Tibial nerve (tissue), 4 donors: ENCODE results near the gene BNIP1. TPM values are rescaled to one million over a fixed set of nuclear protein-coding genes. Genes with fewer than 3 reads are reported as not detected.

ENCODE experiments used
- DNase-seq, 2 donors: peaks; one replicate each; pipeline ENCODE4 v3.0.0-alpha.2; 2019; ENCODE audit warnings: low spot score in 2 of 2
- H3K27ac ChIP-seq, 4 donors: fragments of 200-600 bp; sonication (generic) in 3 of 4; one replicate each; pipeline ENCODE4 v1.5.1; 2017 to 2019; ENCODE audit warnings: mild to moderate bottlenecking in 1 of 4
- H3K27me3 ChIP-seq, 2 donors: fragments of 200-600 bp; sonication (generic) in 1 of 2; one replicate each; pipeline versions ENCODE4 v1.5.1 to v1.6.0; 2017 to 2019
- H3K36me3 ChIP-seq, 3 donors: fragments of 200-600 bp; sonication (generic); one replicate each; pipeline ENCODE4 v1.5.1; 2018 to 2019
- H3K4me1 ChIP-seq, 4 donors: fragments of 200-600 bp; sonication (generic) in 3 of 4; one replicate each; pipeline ENCODE4 v1.5.1; 2017 to 2019
- H3K4me3 ChIP-seq, 4 donors: fragments of 200-600 bp; sonication (generic) in 3 of 4; one replicate each; pipeline ENCODE4 v1.5.1; 2017 to 2019; ENCODE audit warnings: mild to moderate bottlenecking in 1 of 4, moderate library complexity in 1 of 4
- H3K9me3 ChIP-seq, 4 donors: fragments of 200-600 bp; sonication (generic) in 3 of 4; one replicate each; pipeline ENCODE4 v1.5.1; 2017 to 2019
- EP300 ChIP-seq, 2 donors: sonication (generic); formaldehyde crosslinking; IDR thresholded peaks; one replicate each; pipeline ENCODE4 v1.6.1; 2017; ENCODE audit warnings: antibody characterized with exemption in 2 of 2, mild to moderate bottlenecking in 1 of 2
- POLR2A ChIP-seq, 2 donors: fragments of 450-650 bp; IDR thresholded peaks; one replicate each; pipeline ENCODE4 v1.6.1; 2017; ENCODE audit warnings: antibody characterized with exemption in 2 of 2, mild to moderate bottlenecking in 2 of 2, moderate library complexity in 2 of 2
- WGBS, 2 donors: methylation state at CpG; one replicate each; pipeline ENCODE4 v1.1.5; 2018; 5-methylcytosine and 5-hydroxymethylcytosine counted together
- total RNA-seq, 4 donors: library from RNA; depleted of rRNA; stranded (reverse); fragments of >200 nt; gene quantifications; one replicate each; pipeline ENCODE4 v1.1.0, GENCODE V29; 2016
- TF ChIP-seq, protein P1 (sequence below), 5 experiments: fragments of 200-600 bp in 3 of 5; fragments of 450-650 bp in 2 of 5; sonication (generic) in 3 of 5; IDR thresholded peaks; one replicate each; pipeline ENCODE4 v1.5.1; 2016 to 2019; ENCODE audit warnings: antibody characterized with exemption in 5 of 5, mild to moderate bottlenecking in 3 of 5, moderate library complexity in 2 of 5

The BNIP1 gene
- total RNA-seq, 4 donors from 2014 or later, result 2.2 to 15.6 (median 10.0) TPM

DNA sequence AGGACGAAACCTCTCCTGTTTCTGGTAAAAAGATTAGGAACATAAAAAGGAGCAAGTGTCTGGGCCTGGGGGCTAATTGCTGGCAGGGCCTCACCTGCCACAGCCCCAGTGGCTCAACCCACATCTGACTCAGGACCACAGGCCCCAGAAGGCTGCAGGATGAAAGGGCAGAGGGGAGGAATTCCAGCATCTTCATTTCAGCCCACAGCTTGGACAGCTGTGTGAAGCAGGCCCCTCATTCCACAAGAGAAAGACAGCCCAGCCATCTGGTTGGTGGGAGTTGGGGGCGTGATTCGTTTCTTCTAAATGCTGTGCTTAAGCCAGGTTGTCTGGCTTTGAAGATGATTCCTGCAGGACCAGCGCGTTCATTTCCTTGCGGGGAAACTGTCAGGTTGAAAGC lies 61.6 kb downstream of the BNIP1 start:
- peaks cover 0 to 25% of the 10 kb centered on the region in 2 donors for H3K27me3 ChIP-seq
- no peak for DNase-seq
- no peak overlapping the region for H3K27ac ChIP-seq
- TF ChIP-seq, protein P1, sequence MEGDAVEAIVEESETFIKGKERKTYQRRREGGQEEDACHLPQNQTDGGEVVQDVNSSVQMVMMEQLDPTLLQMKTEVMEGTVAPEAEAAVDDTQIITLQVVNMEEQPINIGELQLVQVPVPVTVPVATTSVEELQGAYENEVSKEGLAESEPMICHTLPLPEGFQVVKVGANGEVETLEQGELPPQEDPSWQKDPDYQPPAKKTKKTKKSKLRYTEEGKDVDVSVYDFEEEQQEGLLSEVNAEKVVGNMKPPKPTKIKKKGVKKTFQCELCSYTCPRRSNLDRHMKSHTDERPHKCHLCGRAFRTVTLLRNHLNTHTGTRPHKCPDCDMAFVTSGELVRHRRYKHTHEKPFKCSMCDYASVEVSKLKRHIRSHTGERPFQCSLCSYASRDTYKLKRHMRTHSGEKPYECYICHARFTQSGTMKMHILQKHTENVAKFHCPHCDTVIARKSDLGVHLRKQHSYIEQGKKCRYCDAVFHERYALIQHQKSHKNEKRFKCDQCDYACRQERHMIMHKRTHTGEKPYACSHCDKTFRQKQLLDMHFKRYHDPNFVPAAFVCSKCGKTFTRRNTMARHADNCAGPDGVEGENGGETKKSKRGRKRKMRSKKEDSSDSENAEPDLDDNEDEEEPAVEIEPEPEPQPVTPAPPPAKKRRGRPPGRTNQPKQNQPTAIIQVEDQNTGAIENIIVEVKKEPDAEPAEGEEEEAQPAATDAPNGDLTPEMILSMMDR (IDR thresholded peaks at IDR 0.05), result no peak
- TF ChIP-seq POLR2A (IDR thresholded peaks at IDR 0.05) (no peak), EP300 (IDR thresholded peaks at IDR 0.05) (no peak)
- H3K36me3 ChIP-seq, result no peaks in the 10 kb centered on the region
- H3K4me1 ChIP-seq, result peaks cover 0 to 7% (median 0%) of the 10 kb centered on the region in 4 donors
- H3K4me3 ChIP-seq, result no peak overlapping the region
- WGBS, 2 donors, result 63 to 70% methylated on average over 6 of the region's 6 CpGs
- peaks cover 0 to 1% (median 0%) of the 10 kb centered on the region in 4 donors for H3K9me3 ChIP-seq

DNA sequence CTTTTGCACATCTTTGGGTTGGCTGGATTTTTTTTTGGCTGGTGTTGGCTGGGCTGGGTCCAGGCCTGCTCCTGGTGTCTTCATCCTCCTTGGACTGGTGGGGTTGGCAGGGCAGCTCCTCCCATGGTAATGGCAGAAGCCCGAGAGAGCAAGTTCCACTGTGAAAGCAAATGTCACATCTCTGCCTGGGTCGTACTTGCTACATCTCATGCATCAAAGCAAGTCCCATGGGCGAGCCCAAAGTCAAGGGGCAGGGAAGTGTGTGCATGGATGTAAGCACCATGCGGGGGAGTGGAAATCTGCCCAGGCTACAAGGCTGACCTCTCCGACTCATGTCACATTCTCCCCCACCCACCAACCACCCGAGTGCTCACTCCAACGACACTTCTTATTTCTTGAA lies 64.0 kb downstream of the BNIP1 start:
- peaks cover 0 to 9% of the 10 kb centered on the region in 2 donors for H3K27me3 ChIP-seq
- 80 to 88% methylated on average over 7 of the region's 7 CpGs for WGBS, 2 donors
- H3K9me3 ChIP-seq, result peaks cover 0 to 5% (median 0%) of the 10 kb centered on the region in 4 donors
- DNase-seq, result peak in 1 of 2 donors; percentile 3
- TF ChIP-seq, protein P1 (IDR thresholded peaks at IDR 0.05), result no peak
- TF ChIP-seq EP300 (IDR thresholded peaks at IDR 0.05) (no peak), POLR2A (IDR thresholded peaks at IDR 0.05) (no peak)
- H3K36me3 ChIP-seq, result no peaks in the 10 kb centered on the region
- no peaks in the 10 kb centered on the region for H3K4me1 ChIP-seq
- no peak overlapping the region for H3K4me3 ChIP-seq
- H3K27ac ChIP-seq, result no peak overlapping the region

DNA sequence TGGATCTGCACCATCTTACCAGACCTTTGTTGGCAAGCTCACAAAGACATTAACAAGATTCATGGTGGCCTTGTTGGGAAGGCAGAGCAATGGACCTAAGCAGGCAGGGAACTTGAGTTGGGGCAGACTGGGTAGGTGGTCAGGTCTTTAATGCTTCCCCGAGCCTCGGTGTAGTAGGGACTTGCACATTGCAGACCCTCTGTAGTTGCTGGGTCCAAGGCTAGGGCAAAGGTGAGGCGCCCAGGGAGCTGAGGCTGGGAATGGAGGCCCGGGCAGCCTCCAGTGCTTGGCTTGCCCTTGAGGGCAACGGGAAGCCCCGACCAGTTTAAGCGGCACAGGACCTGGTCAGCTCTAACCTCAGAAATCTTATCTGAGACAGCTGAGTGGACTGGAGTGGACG lies 66.5 kb downstream of the BNIP1 start:
- Histone ChIP-seq H3K27me3 (no peaks in the 10 kb centered on the region), H3K27ac (no peak overlapping the region), H3K9me3 (peaks cover 0 to 9% (median 0%) of the 10 kb centered on the region in 4 donors), H3K4me3 (no peak overlapping the region), H3K4me1 (no peaks in the 10 kb centered on the region), H3K36me3 (no peaks in the 10 kb centered on the region)
- peak in 1 of 2 donors; percentile 2 for DNase-seq
- WGBS, 2 donors, result 87 to 92% methylated on average over 8 of the region's 8 CpGs
- TF ChIP-seq EP300 (IDR thresholded peaks at IDR 0.05) (no peak), POLR2A (IDR thresholded peaks at IDR 0.05) (no peak)
- TF ChIP-seq, protein P1 (IDR thresholded peaks at IDR 0.05), result no peak

DNA sequence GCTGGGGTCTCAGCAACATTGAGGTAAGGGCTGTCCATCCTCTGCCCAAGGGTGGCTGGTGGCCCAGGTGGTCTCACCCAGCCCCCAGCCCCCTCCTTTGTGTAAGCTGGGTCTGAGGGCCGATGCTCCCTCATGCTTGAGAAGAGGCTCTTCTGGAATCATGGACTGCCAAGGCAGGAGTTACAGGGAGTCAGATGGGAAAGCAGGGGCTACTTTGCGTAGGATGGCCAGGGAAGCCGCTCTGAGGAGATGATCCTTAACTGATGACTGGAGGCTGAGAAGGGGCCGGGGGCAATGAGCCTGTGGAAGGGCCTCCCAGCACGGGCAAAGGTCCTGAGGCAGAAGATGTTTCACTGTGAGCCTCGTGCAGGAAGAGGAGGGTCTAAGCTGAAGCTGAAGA lies 67.0 kb downstream of the BNIP1 start:
- H3K36me3 ChIP-seq, result no peaks in the 10 kb centered on the region
- DNase-seq, result peak in 1 of 2 donors; percentile 7
- H3K4me3 ChIP-seq, result no peak overlapping the region
- no peaks in the 10 kb centered on the region for H3K4me1 ChIP-seq
- no peaks in the 10 kb centered on the region for H3K27me3 ChIP-seq
- H3K27ac ChIP-seq, result no peak overlapping the region
- WGBS, 2 donors, result 86 to 87% methylated on average over 6 of the region's 6 CpGs
- TF ChIP-seq EP300 (IDR thresholded peaks at IDR 0.05) (no peak), POLR2A (IDR thresholded peaks at IDR 0.05) (no peak)
- TF ChIP-seq, protein P1 (IDR thresholded peaks at IDR 0.05), result no peak
- peaks cover 0 to 9% (median 0%) of the 10 kb centered on the region in 4 donors for H3K9me3 ChIP-seq

DNA sequence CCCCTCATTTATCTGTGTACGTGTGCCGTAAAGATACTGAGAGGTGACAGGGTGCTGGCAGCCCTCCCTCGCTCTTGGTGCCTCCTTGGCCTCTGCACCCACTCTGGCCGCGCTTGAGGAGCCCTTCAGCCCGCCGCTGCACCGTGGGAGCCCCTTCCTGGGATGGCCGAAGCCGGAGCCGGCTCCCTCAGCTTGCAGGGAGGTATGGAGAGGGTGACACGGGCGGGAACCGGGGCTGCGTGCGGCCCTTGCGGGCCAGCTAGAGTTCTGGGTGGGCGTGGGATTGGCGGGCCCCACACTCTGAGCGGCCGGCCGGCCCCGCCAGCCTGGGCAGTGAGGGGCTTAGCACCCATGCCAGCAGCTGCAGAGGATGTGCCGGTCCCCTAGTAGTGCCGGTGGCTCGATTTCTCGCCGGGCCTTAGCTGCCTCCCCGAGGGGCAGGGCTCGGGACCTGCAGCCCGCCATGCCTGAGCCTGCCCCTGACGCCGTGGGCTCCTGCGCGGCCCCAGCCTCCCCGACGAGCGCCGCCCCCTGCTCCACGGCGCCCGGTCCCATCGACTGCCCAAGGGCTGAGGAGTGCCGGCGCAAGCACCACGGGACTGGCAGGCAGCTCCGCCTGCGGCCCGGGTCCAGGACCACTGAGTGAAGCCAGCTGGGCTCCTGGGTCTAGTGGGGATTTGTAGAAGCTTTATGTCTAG lies 69.1 kb downstream of the BNIP1 start:
- H3K36me3 ChIP-seq, result no peaks in the 10 kb centered on the region
- H3K4me1 ChIP-seq, result no peaks in the 10 kb centered on the region
- no peak overlapping the region for H3K4me3 ChIP-seq
- 95% methylated on average over 25 to 41 of the region's 49 CpGs for whole genome bisulfite sequencing, 2 donors
- no peaks in the 10 kb centered on the region for H3K27me3 ChIP-seq
- peaks cover 0 to 9% (median 0%) of the 10 kb centered on the region in 4 donors for H3K9me3 ChIP-seq
- TF ChIP-seq, protein P1 (IDR thresholded peaks at IDR 0.05), result no peak
- TF ChIP-seq POLR2A (IDR thresholded peaks at IDR 0.05) (no peak), EP300 (IDR thresholded peaks at IDR 0.05) (no peak)
- no peak overlapping the region for H3K27ac ChIP-seq
- DNase-seq, result peak in 1 of 2 donors; percentile 5
